Amygdala (tissue), 56 donors: ENCODE measurements around the gene PTPRK.
A peak's percentile ranks its signal among the peaks of the same experiment; 100 is the strongest.
"Not testable (repeated sequence)": the region's sequence is repeated elsewhere in the genome, so short reads cannot be mapped to it uniquely, and the experiment has no call there.

Source experiments
- DNase-seq, 56 donors: peaks; one replicate each; lab custom pipeline; 2025; lab: John Stamatoyannopoulos, UW

PTPRK gene

DNA sequence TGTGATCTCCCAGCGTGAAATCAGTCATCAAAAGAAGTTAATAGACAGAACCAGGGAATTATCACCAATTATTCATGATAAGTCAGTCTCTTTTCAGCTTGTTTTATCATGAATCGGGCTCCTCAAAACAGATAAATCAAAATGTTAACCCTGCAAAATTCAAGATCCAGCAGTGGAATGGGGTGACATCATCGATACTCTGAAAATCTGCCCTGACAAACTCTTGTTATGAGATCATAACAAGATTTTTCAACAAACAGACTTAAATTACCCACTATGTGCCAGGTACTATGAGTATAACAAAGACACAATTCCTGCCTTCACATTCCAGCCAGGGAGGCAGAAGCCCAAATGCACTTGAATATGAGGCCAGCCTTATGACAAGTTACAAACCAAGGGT, 64.4 kb downstream of the PTPRK start:
- no peak for DNase-seq

- DNase-seq: no peak
Observed at GRCh38 chr6:128452713-128453112, 67.7 kb downstream of the PTPRK start.

- DNase-seq: no peak
Observed at GRCh38 chr6:128446497-128446896, 73.9 kb downstream of the PTPRK start.

DNA sequence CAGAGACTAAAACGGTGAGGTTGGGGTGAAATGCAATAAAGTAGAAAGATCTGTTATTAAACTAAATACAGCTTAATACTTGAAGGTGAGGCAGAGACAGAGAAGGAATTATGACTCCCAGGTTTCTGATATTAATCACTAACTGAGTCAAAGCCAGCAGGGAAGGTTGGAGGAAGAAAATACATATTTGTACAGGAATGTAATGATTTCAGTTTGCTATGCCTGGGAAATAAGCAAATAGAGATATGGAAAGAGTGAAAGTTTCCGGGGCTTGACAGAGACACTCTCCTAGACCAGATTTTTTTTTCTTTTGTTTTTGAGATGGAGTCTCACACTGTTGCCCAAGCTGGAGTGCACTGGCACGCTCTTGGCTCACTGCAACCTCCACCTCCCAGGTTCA, 76.8 kb downstream of the PTPRK start:
- DNase-seq: no peak

DNA sequence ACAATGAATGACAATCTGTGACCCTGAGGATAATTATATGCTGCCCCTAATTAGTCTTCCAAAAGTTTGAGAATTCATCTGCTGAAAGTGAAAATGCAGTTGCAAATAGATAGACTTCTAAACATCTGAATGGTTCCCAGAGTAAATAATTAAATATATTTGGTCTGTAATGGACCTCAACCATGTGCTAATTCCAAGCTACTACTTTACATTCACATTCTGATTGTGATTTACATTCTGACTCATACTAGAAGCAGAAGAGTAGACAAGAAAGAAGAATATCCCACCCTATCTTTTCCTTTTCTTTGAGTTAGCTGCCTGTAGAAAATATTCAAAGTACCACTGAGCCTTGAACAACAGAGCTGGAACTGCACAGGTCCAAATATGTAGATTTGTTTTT, 80.8 kb downstream of the PTPRK start:
- no peak for DNase-seq

GRCh38 chr6:128438393-128438792, 82.0 kb downstream of the PTPRK start:
- DNase-seq: peak in 2 of 56 donors; percentile 3 to 10

DNA sequence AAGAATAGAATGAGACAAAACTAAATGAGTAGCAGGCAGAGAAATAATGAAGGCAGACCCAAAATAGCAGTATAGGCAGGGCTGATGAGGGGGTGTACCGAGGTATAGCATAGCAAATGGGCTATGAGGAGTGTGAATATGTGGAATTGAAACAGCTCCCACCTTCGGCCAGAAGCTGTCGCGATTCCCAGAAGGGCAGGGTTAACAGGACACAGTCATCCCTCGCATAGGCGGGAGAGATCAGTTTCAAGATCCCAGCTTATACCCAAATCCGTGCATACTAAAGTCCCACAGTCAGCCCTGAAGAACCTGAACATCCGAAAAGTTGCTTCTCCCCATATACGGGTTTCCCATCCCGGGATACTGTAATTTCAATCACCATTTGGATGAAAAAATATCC, 82.7 kb downstream of the PTPRK start:
- no peak for DNase-seq

DNA sequence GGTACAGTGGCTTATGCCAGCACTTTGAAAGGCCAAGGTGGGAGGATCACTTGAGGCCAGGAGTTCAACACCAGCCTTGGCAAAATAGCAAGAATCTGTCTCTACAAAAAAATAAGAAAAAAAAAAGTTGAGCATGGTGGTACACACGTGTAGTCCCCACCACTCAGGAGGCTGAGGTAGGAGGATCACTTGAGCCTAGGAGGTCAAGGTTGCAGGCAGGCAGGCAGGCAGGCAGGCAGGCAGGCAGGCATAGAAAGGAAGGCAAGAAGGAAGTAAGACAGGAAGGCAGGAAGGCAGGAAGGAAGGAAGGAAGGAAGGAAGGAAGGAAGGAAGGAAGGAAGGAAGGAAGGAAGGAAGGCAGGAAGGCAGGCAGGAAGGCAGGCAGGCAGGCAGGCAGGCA, 85.6 kb downstream of the PTPRK start:
- DNase-seq: not testable (repeated sequence)

GRCh38 chr6:128432394-128432793, 88.0 kb downstream of the PTPRK start:
- no peak for DNase-seq

DNA sequence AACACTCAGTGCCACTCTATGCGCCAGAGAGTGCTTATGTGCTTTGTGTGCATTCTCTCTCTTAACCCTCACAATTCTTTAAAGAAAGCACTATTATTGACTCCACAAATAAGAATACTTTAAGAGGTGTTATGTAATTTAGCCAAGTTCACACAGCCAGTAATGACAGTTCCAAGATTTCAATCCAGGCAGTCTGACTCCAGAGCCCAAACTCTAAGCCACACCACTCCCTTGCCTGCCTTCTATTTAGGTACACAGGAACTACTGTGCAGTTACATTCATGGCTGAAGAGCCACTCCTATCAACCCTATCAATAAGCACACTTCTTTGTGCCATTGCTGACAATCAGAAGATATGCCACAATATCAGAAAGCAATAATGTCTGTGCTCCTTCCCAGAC, 93.3 kb downstream of the PTPRK start:
- DNase-seq: no peak

DNA sequence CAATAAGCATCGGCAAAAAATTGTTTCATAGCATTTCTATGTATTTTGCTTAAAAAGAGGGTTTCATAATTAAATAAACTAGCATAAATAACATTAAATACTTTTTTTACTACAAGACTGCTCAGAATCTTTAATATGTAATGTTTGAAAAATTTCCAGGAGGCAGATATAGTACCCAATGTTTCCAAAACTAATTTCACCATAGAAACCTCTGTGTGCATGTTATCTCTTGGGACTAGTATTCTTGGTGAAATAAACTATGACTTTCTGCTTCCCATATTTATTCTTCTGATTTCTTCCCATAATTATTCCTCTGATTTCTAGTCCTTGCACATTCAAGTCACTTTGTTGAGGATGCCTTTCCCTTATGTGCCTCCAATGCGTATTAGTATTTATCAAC, 94.5 kb downstream of the PTPRK start:
- DNase-seq: no peak

DNA sequence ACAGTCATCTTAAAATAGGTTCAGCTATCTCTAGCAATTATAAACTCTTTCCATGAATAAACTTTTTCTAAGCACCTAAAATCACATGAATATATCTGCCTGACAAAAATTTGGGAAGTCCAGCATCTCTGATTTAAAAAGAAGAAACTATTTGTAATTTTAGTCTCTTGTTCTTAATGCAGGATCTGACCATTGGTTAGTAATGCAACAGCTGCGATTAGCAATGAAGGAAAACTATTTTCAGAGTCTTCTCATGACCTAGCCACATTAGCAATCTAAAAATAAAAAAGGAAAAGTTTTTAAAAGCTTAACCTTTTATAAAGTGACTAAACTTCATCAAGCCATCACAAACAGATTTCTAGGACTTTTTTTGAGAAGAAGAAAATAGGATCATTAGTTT, 97.5 kb downstream of the PTPRK start:
- no peak for DNase-seq

- no peak for DNase-seq
Observed at GRCh38 chr6:128422200-128422599, 98.2 kb downstream of the PTPRK start.

DNA sequence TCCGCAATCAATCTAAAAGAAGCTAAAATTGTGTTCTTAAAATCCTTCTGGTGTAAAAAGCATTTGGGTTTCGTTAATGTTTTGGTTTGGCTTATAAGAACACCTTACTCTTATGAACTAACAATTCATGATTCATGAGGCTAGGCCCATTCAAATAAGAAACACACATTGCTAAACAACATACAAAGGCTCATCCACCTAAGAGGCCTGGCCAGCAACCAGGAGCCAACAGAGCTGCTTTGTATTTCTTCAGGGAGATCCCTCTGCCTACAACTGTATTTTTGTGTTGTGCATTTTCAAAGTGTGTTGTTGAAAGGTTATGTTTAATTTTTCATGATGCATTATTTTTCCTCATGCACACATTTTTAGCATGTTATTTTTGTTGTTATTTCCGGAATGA, 98.6 kb downstream of the PTPRK start:
- peak in 13 of 56 donors; percentile 1 to 37 (median 20) for DNase-seq

- no peak for DNase-seq
Observed at GRCh38 chr6:128417698-128418097, 102.7 kb downstream of the PTPRK start.

- peak in 2 of 56 donors; percentile 3 to 16 for DNase-seq
Observed at GRCh38 chr6:128415387-128415786, 105.0 kb downstream of the PTPRK start.

DNA sequence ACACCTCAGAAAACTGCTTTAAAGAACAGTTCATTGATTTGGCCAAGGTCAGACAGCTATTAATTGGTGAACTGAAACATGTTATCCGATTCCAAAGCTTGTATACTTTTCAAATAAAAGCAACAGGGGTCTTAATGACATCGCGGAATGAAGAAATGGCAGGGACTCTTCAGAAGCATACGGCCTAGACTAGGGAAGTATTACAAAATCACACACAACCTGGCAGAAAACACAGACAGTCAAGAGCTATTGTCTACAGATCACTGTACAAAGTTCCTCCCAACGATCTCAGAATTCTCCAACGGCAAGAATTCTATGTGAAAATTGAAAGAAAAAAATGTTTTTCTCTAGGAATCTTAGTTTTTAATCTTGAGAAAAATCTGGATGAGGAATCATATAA, 105.5 kb downstream of the PTPRK start:
- no peak for DNase-seq

DNA sequence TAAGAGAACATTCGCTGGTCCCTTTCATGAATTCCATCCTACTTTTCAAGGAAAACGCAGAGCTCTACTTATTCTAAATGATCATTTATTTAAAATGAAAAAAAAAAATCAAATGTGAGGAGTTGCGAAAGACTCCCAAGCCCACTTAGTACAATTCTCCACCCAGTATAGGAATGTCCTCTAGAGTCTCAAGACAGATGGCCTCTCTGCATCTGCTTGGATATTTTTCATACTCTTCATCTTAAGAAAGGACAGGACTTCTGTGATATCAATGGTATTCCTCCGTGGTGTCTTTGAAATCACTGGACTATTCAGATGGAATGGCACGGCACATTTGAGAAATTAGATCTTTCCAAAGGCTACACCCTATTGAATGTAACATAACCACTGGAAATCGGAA, 107.1 kb downstream of the PTPRK start:
- DNase-seq: no peak

DNA sequence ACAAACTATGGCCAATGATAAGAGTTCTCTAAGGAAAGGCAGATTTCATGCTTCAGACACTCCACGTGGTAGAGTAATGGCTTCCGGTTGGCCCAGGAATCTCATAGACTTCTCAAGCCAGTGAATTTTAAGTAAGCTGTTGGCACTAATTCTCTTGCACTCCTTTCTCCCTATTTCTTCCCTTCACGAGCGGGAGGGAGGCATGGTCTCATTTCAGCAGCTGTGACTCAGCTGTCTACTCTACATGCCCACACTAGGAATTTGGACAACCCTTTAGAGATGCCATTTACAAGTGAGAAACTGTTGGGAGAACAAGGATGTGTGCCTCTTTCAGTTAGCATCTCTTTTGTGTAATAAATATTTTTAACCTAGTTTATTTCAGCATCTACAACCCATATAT, 107.7 kb downstream of the PTPRK start:
- peak in 2 of 56 donors; percentile 16 to 31 for DNase-seq

DNA sequence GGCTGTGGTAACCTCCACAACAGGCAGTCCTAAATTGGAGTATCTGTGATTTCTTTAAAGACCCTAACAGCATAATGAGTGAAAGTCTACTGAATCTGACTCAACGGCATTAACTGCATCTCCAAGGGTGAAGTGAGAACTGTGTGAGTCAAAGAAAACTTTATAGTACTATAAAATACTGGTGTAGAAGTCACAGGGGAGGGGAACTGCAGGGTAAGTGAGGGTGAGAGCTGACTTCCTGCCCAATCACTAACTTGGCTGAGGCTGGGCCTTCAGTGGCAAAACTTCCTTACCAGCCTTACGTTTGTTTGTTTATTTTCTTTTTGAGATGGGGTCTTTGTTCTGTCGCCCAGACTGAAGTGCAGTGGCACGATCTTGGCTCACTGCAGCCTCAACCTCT, 109.8 kb downstream of the PTPRK start:
- no peak for DNase-seq

DNA sequence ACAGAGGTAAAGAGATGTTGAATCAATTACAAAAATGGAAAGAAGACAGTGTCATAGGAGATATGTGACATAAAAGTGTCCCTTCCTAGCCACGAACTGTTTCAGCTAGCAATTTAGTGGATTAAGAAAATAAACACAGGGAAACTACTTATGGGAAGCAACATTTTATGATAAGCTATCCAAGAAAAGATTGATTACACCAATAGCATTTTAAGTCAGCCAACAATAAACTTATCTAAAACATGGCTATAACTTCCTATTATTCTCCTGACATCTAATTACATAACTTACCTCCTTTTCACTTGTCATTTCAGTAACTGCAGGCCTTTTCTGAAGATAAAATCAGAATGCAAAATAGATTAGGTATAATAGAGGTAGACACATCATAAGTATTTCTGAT, 111.4 kb downstream of the PTPRK start:
- no peak for DNase-seq

- DNase-seq: no peak
Observed at GRCh38 chr6:128406453-128406852, 113.9 kb downstream of the PTPRK start.

- no peak for DNase-seq
Observed at GRCh38 chr6:128403618-128404444, 116.6 kb downstream of the PTPRK start.
